A673 (cell line): ENCODE results near the gene CBLC. TPM values are rescaled to one million over a fixed set of nuclear protein-coding genes. Genes with fewer than 3 reads are reported as not detected.

Experiments
- BruUV-seq: library from RNA; stranded (reverse); fragments of 400-500 nt; replicated peaks from 2 replicates; lab custom pipeline; 2021; lab: Mats Ljungman, UMichigan
- CTCF ChIA-PET: fragments of 300-600 bp; sonication (Branson Sonifier 250); formaldehyde crosslinking; loops from one replicate; lab custom pipeline; 2022; ENCODE audit warnings: antibody characterized with exemption; lab: Charles Lee
- POLR2A ChIA-PET: fragments of 300-600 bp; sonication (Branson Sonifier 250); formaldehyde crosslinking; loops from one replicate; lab custom pipeline; 2022; ENCODE audit warnings: antibody characterized with exemption; ENCODE audit not compliant: low non-redundant PET; lab: Charles Lee
- DNase-seq: peaks from one replicate; pipeline ENCODE4 v3.0.0-alpha.2; 2015; ENCODE audit warnings: low spot score
- H3K27ac ChIP-seq: fragments of 200-600 bp; sonication (generic); 2 replicates; pipeline ENCODE4 v1.5.1; 2016; ENCODE audit warnings: mixed run types, low read depth, mild to moderate bottlenecking, mixed read lengths, antibody characterized with exemption, low read length; ENCODE audit not compliant: poor library complexity, severe bottlenecking
- H3K27me3 ChIP-seq: fragments of 200-600 bp; sonication (generic); replicated peaks from 2 replicates; pipeline ENCODE4 v1.6.1; 2017; ENCODE audit warnings: mixed run types, low read depth, mild to moderate bottlenecking, mixed read lengths, antibody characterized with exemption, low read length; ENCODE audit not compliant: insufficient read depth, poor library complexity
- H3K36me3 ChIP-seq: fragments of 200-600 bp; sonication (generic); 2 replicates; pipeline ENCODE4 v1.6.1; 2016; ENCODE audit warnings: mixed run types, mild to moderate bottlenecking, mixed read lengths, antibody characterized with exemption, low read length; ENCODE audit not compliant: insufficient read depth, poor library complexity, severe bottlenecking
- H3K4me1 ChIP-seq: fragments of 200-600 bp; sonication (generic); 2 replicates; pipeline ENCODE4 v1.6.1; 2017; ENCODE audit warnings: mixed run types, mild to moderate bottlenecking, mixed read lengths, antibody characterized with exemption, low read length; ENCODE audit not compliant: insufficient read depth, poor library complexity, severe bottlenecking
- H3K4me3 ChIP-seq: fragments of 200-600 bp; sonication (generic); 2 replicates; pipeline ENCODE4 v1.5.1; 2016; ENCODE audit warnings: low read depth, mixed run types, mild to moderate bottlenecking, mixed read lengths, low read length; ENCODE audit not compliant: poor library complexity, severe bottlenecking
- H3K9me3 ChIP-seq: fragments of 200-600 bp; sonication (generic); 2 replicates; pipeline ENCODE4 v1.6.1; 2016; ENCODE audit warnings: mixed run types, low read depth, mild to moderate bottlenecking, mixed read lengths, antibody characterized with exemption, low read length; ENCODE audit not compliant: poor library complexity, severe bottlenecking
- CTCF ChIP-seq: fragments of 300-800, 200-600 bp; sonication (generic); conservative IDR thresholded peaks from 2 replicates; pipeline ENCODE4 v1.5.1; 2017; ENCODE audit warnings: low read depth, mild to moderate bottlenecking, antibody characterized with exemption, low read length, moderate library complexity, mixed read lengths
- EZH2 ChIP-seq: fragments of 200-600 bp; sonication (generic); IDR thresholded peaks from 2 replicates; pipeline ENCODE4 v1.6.1; 2017; ENCODE audit warnings: borderline replicate concordance, low read depth, mild to moderate bottlenecking, mixed read lengths, antibody characterized with exemption, low read length; ENCODE audit not compliant: poor library complexity, severe bottlenecking
- intact Hi-C: fragments of 100-400 bp; cut with micrococcal nuclease; formaldehyde crosslinking; loops from one replicate; pipeline ENCODE4 v1.10.0; 2022; ENCODE audit not compliant: unreplicated experiment
- total RNA-seq: library from RNA; stranded (reverse); gene quantifications from 2 replicates; pipeline ENCODE4 v1.2.3, GENCODE V29; 2021

The CBLC gene
- total RNA-seq, 1 experiment from 2014 or later, result not detected

GRCh38 chr19:44785993-44786392 is 8.3 kb downstream of the CBLC start:
- no TSS peak for BruUV-seq
- ChIA-PET CTCF (no interaction called here), POLR2A (no interaction called here)
- Histone ChIP-seq H3K27ac (no peak overlapping the region), H3K36me3 (no peaks in the 10 kb centered on the region), H3K4me1 (no peaks in the 10 kb centered on the region), H3K27me3 (no peaks in the 10 kb centered on the region), H3K4me3 (no peak overlapping the region), H3K9me3 (no peaks in the 10 kb centered on the region)
- no peak for DNase-seq
- no peak for TF ChIP-seq CTCF
- TF ChIP-seq EZH2, result no peak
- intact Hi-C loops, result no loop called here

- TF ChIP-seq EZH2, result no peak
- TF ChIP-seq CTCF, result no peak
- Histone ChIP-seq H3K4me3 (no peak overlapping the region), H3K36me3 (no peaks in the 10 kb centered on the region), H3K27ac (no peak overlapping the region), H3K4me1 (no peaks in the 10 kb centered on the region), H3K9me3 (no peaks in the 10 kb centered on the region), H3K27me3 (no peaks in the 10 kb centered on the region)
- intact Hi-C loops, result no loop called here
- BruUV-seq, result no TSS peak
- DNase-seq, result no peak
- CTCF ChIA-PET, result no interaction called here
- POLR2A ChIA-PET, result no interaction called here
Measured at GRCh38 chr19:44788971-44789370, 11.3 kb downstream of the CBLC start.

- ChIA-PET CTCF (interaction anchor here (0.6 kb wide), 1 partner anchor 1361 kb away, joined by 4 read pairs; no protein-coding TSS in a partner anchor), POLR2A (no interaction called here)
- Histone ChIP-seq H3K4me3 (no peak overlapping the region), H3K27me3 (no peaks in the 10 kb centered on the region), H3K27ac (no peak overlapping the region), H3K4me1 (no peaks in the 10 kb centered on the region), H3K9me3 (no peaks in the 10 kb centered on the region), H3K36me3 (no peaks in the 10 kb centered on the region)
- BruUV-seq, result no TSS peak
- no peak for DNase-seq
- no peak for TF ChIP-seq EZH2
- no peak for TF ChIP-seq CTCF
- intact Hi-C loops, result no loop called here
Measured at GRCh38 chr19:44789943-44790483, 12.3 kb downstream of the CBLC start.
